Neutrophil (primary cell): ENCODE results near the gene DMD.
"Not testable (repeated sequence)": the region's sequence is repeated elsewhere in the genome, so short reads cannot be mapped to it uniquely, and the experiment has no call there.

ENCODE experiments used
- H3K27ac ChIP-seq: fragments of 200-600 bp; sonication (generic); 2 replicates; pipeline ENCODE4 v1.5.1; 2016; ENCODE audit warnings: mild to moderate bottlenecking, moderate library complexity
- H3K27me3 ChIP-seq: fragments of 200-600 bp; sonication (generic); 2 replicates; pipeline ENCODE4 v1.6.0; 2016; ENCODE audit warnings: mild to moderate bottlenecking
- H3K36me3 ChIP-seq: fragments of 200-600 bp; sonication (generic); 2 replicates; pipeline ENCODE4 v1.5.1; 2017
- H3K4me1 ChIP-seq, 2 experiments: fragments of 200-600 bp in 1 of 2; sonication (generic) in 1 of 2; 1 replicate in 1 of 2; 2 replicates in 1 of 2; pipeline versions ENCODE4 v1.5.1 to v1.6.1; 2013 to 2016; ENCODE audit warnings: low read depth in 1 of 2, low read length in 1 of 2, mild to moderate bottlenecking in 1 of 2, moderate library complexity in 1 of 2; ENCODE audit not compliant: control insufficient read depth in 1 of 2, insufficient read depth in 1 of 2
- H3K4me3 ChIP-seq, 2 experiments: fragments of 200-600 bp in 1 of 2; sonication (generic) in 1 of 2; 1 replicate in 1 of 2; 2 replicates in 1 of 2; pipeline ENCODE4 v1.5.1; 2013 to 2016; ENCODE audit warnings: low read depth in 1 of 2, low read length in 1 of 2, mild to moderate bottlenecking in 1 of 2, moderate library complexity in 1 of 2
- H3K9me3 ChIP-seq: fragments of 200-600 bp; sonication (generic); 2 replicates; pipeline ENCODE4 v1.5.1; 2016
- TF ChIP-seq, protein P1 (sequence below): fragments of 200-600 bp; sonication (generic); IDR thresholded peaks from 2 replicates; pipeline ENCODE4 v1.5.1; 2016; ENCODE audit warnings: antibody characterized with exemption

Gene DMD

DNA sequence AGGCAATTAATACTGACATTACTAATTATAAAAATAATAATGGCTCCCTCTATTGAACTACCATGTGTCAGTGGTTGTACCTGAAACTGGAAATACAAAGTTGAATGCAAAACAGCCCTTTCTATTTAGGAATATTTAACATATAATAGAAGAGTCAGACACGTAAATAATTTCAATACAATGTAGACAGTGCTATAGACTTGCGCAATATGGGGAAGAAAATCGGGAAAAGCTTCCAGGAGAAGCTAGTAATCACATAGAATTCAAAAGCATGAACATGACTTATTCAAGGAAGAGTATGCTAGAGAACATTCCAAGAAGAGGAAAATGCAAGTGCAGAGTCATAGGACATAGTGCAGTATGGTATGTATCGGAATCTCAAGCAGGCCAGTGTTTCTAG lies 1730.7 kb downstream of the DMD start:
- no peaks in the 10 kb centered on the region for H3K4me1 ChIP-seq

DNA sequence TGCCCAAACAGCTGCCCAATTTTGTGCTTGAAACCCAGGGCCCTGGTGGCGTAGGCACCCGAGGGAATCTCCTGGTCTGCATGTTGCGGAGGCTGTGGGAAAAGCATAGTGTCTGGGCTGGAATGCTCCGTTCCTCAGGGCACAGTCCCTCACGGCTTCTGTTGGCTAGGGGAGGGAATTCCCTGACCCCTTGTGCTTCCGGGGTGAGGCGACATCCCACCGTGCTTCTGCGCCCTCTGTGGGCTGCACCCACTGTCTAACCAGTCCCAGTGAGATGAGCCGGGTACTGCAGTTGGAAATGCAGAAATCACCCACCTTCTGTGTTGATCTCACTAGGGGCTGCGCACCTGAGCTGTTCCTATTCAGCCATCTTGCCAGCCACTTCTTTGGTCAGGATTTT lies 1740.1 kb downstream of the DMD start:
- Histone ChIP-seq H3K4me1 (no peaks in the 10 kb centered on the region), H3K27ac (no peak overlapping the region), H3K9me3 (no peaks in the 10 kb centered on the region), H3K4me3 (no peak overlapping the region), H3K36me3 (no peaks in the 10 kb centered on the region), H3K27me3 (no peaks in the 10 kb centered on the region)
- TF ChIP-seq, protein P1, sequence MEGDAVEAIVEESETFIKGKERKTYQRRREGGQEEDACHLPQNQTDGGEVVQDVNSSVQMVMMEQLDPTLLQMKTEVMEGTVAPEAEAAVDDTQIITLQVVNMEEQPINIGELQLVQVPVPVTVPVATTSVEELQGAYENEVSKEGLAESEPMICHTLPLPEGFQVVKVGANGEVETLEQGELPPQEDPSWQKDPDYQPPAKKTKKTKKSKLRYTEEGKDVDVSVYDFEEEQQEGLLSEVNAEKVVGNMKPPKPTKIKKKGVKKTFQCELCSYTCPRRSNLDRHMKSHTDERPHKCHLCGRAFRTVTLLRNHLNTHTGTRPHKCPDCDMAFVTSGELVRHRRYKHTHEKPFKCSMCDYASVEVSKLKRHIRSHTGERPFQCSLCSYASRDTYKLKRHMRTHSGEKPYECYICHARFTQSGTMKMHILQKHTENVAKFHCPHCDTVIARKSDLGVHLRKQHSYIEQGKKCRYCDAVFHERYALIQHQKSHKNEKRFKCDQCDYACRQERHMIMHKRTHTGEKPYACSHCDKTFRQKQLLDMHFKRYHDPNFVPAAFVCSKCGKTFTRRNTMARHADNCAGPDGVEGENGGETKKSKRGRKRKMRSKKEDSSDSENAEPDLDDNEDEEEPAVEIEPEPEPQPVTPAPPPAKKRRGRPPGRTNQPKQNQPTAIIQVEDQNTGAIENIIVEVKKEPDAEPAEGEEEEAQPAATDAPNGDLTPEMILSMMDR: no peak

More for the DNA sequence above, 1730.7 kb downstream of the DMD start:
- H3K4me3 ChIP-seq: no peak overlapping the region
- no peaks in the 10 kb centered on the region for H3K36me3 ChIP-seq
- no peak overlapping the region for H3K27ac ChIP-seq
- H3K9me3 ChIP-seq: no peaks in the 10 kb centered on the region
- H3K27me3 ChIP-seq: no peaks in the 10 kb centered on the region
- TF ChIP-seq, protein P1: no peak

DNA sequence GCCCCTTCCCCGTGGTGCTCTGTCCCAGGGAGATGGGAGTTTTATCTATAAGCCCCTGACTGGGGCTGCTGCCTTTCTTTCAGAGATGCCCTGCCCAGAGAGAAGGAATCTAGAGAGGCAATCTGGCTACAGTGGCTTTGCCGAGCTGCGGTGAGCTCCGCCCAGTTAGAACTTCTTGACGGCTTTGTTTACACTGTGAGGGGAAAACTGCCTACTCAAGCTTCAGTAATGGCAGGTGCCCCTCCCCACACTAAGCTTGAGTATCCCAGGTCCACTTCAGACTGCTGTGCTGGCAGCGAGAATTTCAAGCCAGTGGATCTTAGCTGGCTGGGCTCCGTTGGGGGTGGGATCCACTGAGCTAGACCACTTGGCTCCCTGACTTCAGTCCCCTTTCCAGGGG lies 1740.6 kb downstream of the DMD start:
- H3K9me3 ChIP-seq, H3K36me3 ChIP-seq, H3K4me1 ChIP-seq, H3K4me3 ChIP-seq, H3K27ac ChIP-seq, H3K27me3 ChIP-seq: not testable (repeated sequence)

DNA sequence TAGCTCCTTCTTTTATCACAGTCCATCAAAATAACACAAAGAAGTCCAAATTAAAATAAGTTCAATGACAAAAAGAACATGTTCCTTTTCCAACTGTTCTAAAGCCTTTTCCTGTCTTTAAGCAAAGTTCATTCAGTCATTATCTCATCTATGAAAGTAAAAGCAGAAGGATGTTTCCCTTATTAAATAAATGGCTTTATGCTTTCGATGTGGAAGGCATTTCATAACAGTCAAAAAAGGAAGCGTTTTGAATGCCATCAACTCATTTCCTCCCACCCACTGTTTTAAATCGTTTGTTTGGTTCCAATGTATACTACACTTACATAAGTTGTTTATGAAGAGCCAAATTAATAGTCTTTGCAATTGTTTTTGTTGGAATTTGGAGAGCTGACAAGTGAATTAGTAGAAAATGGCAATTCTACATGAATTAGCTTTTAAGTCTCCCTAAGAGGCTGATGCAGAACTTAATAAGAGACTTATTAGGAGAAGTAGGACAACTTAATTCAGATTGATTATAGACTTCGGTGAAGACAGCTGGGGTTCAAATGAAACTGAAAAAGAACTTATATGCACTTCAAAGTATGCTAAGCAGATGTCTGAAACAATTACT lies 1746.9 kb downstream of the DMD start:
- Histone ChIP-seq H3K36me3 (no peaks in the 10 kb centered on the region), H3K27me3 (no peaks in the 10 kb centered on the region), H3K4me3 (no peak overlapping the region), H3K4me1 (no peaks in the 10 kb centered on the region), H3K9me3 (no peaks in the 10 kb centered on the region), H3K27ac (no peak overlapping the region)
- TF ChIP-seq, protein P1: no peak

DNA sequence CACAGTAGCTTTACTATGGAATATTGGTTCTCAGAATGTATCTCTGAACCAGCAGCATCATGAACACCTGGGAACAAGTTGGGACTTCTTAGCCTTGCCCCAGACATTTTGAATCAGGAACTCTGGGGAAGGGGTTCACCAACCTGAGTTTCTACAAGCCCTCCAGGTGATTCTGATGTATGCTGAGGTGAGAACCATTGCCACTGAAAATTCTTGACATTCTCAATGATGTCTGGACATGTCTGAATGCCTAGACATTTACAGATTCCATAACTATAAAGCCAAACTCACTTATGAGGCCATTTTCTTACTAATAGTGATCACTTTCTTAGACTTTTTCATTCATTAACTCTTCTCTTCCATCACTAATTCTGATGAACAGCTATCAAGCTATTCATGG lies 1750.1 kb downstream of the DMD start:
- Histone ChIP-seq H3K4me3 (no peak overlapping the region), H3K9me3 (no peaks in the 10 kb centered on the region), H3K4me1 (no peaks in the 10 kb centered on the region), H3K36me3 (no peaks in the 10 kb centered on the region), H3K27me3 (no peaks in the 10 kb centered on the region), H3K27ac (no peak overlapping the region)
- TF ChIP-seq, protein P1: no peak

DNA sequence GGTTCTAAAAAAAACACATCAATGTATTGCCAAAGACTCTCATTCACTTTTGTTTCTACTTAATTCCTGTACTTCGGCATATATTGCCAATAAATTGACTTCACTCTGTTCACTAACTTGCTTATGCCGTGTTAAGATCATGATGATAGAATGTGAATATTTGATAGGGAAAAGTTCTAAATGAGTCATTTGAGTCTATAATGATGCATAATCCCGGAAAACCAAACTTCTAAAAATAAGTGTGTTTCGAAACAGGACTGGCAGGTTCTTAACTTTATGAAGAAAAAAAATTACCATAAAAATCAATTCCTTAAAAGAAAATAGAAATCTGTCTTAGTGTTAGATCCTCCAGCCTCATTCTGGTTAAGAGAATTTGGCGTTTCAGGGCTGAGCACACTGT lies 1752.0 kb downstream of the DMD start:
- no peaks in the 10 kb centered on the region for H3K27me3 ChIP-seq
- H3K4me3 ChIP-seq: no peak overlapping the region

More for the DNA sequence above, 1752.0 kb downstream of the DMD start:
- Histone ChIP-seq H3K36me3 (no peaks in the 10 kb centered on the region), H3K9me3 (no peaks in the 10 kb centered on the region), H3K27ac (no peak overlapping the region), H3K4me1 (no peaks in the 10 kb centered on the region)
- TF ChIP-seq, protein P1: no peak
